D721Med (cell line): Measurements from ENCODE around the gene FAHD1.

Experiments used
- DNase-seq: peaks from one replicate; pipeline ENCODE4 v3.0.0; 2011; ENCODE audit warnings: low spot score; ENCODE audit not compliant: insufficient read length
- FAIRE-seq: peaks from 2 replicates; lab custom pipeline; 2011; peaks lifted over from hg19 to GRCh38; lab: Jason Lieb, UNC
- CTCF ChIP-seq: IDR thresholded peaks from 2 replicates; pipeline ENCODE4 v1.5.1; 2012; ENCODE audit warnings: mild to moderate bottlenecking, control low read depth; ENCODE audit not compliant: insufficient read depth; ENCODE audit errors: missing control alignments

Gene FAHD1

GRCh38 chr16:1822801-1823200 lies 4.2 kb upstream of the FAHD1 start:
- DNase-seq (no peak), FAIRE-seq (no peak)
- TF ChIP-seq CTCF: no peak

GRCh38 chr16:1823821-1824220 lies 3.2 kb upstream of the FAHD1 start:
- no peak for FAIRE-seq

GRCh38 chr16:1825381-1825863 lies 1.6 kb upstream of the FAHD1 start:
- FAIRE-seq (no peak), DNase-seq (no peak)
- no peak for TF ChIP-seq CTCF

More at GRCh38 chr16:1823821-1824220, 3.2 kb upstream of the FAHD1 start:
- peak; percentile 46 for DNase-seq
- TF ChIP-seq CTCF: peak; percentile 40

- no peak for TF ChIP-seq CTCF
- no peak for FAIRE-seq
- peak; percentile 58 for DNase-seq
These were observed 929 bp upstream of the FAHD1 start for GRCh38 chr16:1825864-1826690.

GRCh38 chr16:1828645-1829410 lies 1.8 kb downstream of the FAHD1 start:
- FAIRE-seq (no peak), DNase-seq (no peak)
- TF ChIP-seq CTCF: no peak

GRCh38 chr16:1830213-1830612 lies 3.2 kb downstream of the FAHD1 start:
- no peak for TF ChIP-seq CTCF

More at GRCh38 chr16:1830213-1830612, 3.2 kb downstream of the FAHD1 start:
- FAIRE-seq (no peak), DNase-seq (no peak)
